T47D (cell line): ENCODE results near the gene MYO15B.

Experiments
- DNase-seq, 2 experiments: peaks; one replicate each; pipeline versions ENCODE4 v3.0.0 to v3.0.0-alpha.2; 2011 to 2012; ENCODE audit warnings: low read depth in 1 of 2, low spot score in 1 of 2
- JUND ChIP-seq: IDR thresholded peaks from 2 replicates; pipeline ENCODE4 v1.6.1; 2012; ENCODE audit warnings: low read depth
- in situ Hi-C: cut with HindIII; loops from 2 replicates; pipeline ENCODE4 v1.10.0; 2016; ENCODE audit warnings: low sequenced_read_pairs, low pct_unique_long_range_greater_than_20kb

The MYO15B gene

DNA sequence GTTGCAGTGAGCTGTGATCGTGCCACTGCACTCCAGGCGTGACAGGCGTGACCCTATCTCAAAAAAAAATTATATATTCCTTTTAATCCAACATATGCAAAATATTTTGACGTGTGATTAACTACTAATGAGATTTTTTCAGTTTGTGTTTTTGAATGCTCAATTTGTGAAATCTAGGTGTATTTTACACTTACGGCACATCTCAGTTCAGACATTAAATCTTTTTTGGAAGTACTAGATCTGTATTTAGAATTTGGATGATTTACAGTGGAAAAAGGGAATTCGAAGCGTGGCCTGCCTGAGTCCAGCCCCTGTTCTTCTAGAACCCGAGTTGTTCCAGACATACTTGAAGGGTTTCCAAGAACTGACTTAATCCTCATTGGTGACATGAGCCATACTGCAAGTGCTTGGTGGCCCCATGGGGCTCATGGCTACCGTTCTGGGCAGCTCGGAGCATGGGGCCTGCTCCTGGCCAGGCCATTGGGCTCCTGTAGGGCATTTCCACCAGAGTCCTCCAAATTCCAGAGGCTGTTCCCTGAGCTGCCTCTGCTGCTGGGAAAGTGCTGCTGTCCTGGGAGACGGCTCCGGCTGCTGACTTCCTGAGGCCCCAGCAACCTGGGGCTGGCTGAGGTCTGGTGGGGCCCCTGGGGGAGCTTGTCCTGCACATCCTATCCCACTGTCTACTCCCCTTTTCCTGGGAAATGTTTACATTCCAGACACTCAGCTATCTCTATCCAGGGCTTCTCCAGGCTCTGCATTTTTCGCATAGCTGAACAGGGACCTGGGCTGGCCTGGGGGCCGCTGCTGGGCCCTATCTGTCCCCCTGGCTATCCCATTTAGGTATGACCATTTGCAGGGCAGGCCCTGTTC lies 34.9 kb upstream of the MYO15B start:
- in situ Hi-C loops, result no loop called here
- no peak for TF ChIP-seq JUND
- no peak for DNase-seq

DNA sequence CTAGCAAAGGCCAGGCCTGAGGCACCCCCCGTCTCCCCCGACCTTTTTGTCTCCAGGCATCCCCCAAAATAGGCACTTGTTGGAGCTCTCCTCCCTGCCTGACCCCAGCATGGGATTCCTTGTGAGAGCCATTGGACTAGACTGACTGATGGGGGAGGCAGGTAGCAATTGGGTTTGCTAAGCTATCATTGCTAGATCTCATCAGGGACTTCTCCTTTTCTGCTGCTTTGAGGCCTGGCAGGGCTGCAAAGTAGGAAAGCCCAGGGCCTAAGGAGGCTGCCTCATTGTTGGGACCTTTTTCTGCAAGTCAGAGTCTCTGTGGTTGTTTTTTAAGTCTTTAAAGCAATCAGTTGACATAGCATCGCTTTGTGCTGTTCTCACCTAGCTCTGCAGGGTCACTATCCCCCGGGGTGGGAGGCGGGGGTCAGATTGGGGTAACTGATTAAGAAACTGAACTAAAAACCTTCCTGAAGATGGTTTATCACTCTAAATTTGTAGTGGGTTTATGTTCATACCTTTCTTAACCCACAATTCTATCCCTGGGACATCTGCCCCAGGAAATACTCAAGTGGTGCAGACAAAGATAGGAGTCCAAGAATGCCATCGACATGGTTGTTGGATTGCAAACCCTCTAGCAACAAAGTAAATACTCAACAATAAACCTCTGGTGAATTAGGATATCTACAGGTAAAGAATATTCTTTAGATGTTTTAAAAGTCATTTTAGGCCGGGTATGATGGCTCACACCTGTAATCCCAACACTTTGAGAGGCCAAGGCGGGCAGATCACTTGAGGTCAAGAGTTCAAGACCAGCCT lies 34.1 kb upstream of the MYO15B start:
- no peak for DNase-seq
- in situ Hi-C loops, result no loop called here

DNA sequence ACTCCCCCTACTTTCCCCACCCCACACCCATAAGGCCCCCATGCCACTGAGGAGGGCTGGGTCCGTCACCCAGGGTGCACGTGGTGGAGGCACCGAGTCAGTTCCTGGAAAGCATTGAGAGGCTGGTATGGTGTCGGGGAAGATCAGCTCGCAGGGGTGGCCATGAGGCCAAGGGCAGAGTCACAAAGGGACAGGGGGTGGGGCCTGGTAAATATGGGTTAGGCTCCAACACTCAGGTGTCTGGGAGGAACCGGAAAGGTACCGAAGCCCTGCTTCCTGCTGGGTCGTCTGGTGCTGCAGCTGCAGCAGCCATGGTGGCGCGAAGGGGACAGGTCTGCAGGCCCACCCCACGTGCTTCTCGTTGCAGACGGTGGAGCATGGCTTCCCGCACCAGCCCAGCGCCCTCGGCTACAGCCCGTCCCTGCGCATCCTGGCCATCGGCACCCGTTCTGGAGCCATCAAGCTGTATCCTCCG lies 31.9 kb upstream of the MYO15B start:
- TF ChIP-seq JUND, result no peak
- in situ Hi-C loops, result no loop called here
- DNase-seq, result no peak

More for the DNA sequence above, 34.1 kb upstream of the MYO15B start:
- no peak for TF ChIP-seq JUND

DNA sequence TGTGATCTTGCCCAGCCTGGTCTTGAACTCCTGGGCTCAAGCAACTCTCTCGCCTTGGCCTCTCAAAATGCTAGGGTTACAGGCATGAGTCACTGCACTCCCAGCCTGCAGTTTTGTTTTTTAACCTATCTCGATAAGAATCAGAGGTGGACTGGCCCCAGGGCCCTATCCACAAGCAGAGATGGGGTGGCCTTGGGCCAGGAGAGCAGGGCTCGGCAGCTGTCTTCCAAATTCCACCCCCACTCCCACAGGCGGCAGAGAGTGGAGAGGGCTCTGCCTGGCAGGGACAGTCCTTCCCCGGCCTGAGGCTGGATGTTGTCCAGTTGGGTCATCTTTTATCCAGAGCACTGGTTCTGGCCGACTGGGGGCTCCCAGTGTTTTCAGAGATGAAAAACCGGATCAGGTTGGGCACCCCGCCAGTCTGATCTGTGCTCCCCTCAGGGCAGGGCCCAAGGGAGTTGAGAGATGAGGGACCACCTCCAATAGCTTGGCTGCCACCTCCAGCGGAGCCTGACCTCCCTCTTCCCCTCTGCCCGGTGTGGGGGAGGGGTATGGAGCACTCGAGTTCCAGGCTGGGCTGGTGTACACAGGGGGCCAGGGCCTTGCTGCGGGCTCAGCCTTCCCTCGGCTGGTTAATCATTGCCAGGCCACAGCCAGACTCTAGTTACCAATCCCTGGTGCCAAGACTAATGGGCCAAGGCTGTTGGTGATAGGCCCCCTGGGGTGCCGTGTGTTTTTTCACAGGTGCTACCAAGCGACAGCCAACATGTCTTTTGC lies 30.3 kb upstream of the MYO15B start:
- no peak; the same call in 1 of the 2 replicates for TF ChIP-seq JUND
- in situ Hi-C loops, result no loop called here
- peak; percentile 81 for DNase-seq

DNA sequence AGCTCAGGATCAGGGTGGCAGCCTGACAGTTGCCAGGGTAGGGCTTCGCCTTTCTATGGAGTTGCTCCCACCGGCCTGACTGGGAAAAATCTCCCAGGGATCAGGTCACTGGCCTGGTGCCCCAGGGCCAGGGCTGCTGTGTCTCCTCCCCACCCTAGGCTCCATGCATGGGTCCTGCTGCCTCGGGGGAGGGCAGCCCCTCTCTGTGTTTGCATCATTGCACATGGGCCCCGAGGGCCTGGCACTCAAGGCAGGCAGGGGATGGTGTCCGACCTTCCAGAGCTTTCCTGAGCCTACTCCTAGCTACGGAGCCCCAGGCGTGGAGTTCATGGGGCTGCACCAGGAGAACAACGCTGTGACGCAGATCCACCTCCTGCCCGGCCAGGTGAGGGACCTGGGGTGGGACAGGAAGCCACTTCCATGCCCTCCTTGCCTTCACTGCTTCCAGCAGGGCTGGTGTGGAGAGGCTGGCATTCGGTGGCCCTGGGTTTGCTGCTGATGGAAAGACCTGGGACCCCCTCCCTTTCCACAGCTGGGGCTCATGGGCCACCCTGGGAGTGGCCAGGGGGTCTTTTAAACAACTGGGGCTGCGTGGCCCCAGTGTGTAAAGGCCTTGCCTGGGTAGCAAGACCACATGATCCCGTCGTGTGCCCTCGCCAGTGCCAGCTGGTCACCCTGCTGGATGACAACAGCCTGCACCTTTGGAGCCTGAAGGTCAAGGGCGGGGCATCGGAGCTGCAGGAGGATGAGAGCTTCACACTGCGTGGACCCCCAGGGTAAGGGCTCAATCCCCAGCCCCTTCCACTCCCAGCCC lies 29.5 kb upstream of the MYO15B start:
- DNase-seq, result no peak
- no peak for TF ChIP-seq JUND
- in situ Hi-C loops, result no loop called here

GRCh38 chr17:75558666-75559530 lies 28.7 kb upstream of the MYO15B start:
- no peak for TF ChIP-seq JUND
- DNase-seq, result no peak
- in situ Hi-C loops, result no loop called here

DNA sequence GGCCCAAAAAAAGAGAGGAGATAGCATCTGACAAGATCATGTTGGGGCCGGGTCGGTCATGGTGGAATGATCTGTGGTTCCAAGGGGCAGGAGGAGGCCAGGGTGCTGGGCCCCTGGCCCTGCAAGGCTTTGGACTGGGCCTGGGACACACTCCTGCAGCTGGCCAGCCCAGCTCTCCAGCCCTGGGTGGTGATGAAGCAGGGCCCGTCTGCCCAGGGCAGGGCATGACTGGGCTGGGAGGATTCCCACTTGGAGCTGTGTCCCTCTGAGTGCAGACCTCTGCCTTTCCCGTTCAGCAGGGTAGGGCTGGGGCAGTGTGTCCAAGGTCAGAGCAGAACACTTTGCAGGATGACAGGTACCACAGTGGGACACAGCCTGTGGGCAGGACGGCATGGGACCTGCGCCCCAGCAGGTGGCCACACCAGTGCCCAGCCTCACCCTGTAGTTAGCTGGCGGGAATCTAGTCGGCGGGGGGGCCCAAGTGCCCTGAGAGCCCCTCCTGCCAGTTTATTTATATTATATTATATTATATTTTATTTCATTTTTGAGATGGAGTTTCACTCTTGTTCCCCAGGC lies 27.6 kb upstream of the MYO15B start:
- in situ Hi-C loops, result no loop called here
- DNase-seq, result no peak
- TF ChIP-seq JUND, result no peak

DNA sequence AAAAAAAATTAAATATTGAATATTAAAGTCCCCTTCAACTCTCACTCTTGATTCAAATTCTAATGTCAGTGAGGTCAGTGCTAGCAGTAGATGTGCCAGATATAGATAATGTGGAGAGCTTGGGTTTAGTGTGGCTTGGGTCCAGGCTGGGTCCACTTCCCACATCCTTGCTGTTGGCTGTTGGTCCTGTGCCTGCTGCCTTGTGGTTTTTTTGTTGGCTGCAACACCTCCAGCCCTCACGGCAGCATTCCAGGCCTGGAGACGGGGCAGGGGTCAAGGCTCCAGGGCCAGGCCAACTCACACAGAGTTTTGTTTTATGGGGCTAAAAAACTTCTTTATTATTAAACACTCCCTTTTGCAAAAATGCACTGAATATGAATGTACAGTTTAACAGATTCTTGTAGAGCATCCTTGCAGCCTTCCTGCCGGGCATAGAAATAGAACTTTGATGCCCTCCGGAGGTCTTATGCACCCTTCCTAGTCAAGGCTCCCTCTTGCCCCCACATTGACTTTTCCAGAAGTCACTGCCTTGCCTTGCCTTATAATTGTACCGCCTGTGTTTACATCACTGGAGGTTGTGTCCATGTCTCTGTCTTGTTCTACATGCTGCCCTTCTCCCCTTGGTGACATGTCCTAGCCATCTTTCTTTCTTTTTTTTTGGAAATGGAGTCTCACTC lies 25.5 kb upstream of the MYO15B start:
- in situ Hi-C loops, result no loop called here
- peak in 1 of 2 experiments; percentile 56 for DNase-seq
- TF ChIP-seq JUND, result no peak

GRCh38 chr17:75563063-75563758 lies 24.4 kb upstream of the MYO15B start:
- in situ Hi-C loops, result no loop called here
- TF ChIP-seq JUND, result no peak
- DNase-seq, result no peak

- in situ Hi-C loops, result no loop called here
- TF ChIP-seq JUND, result no peak
- no peak for DNase-seq
These were observed 23.4 kb upstream of the MYO15B start for GRCh38 chr17:75564195-75564594.
